H1 (cell line): ENCODE results near the gene ZNF200. TPM values are rescaled to one million over a fixed set of nuclear protein-coding genes. Genes with fewer than 3 reads are reported as not detected.
A peak's percentile ranks its signal among the peaks of the same experiment; 100 is the strongest.
"Not testable (repeated sequence)": the region's sequence is repeated elsewhere in the genome, so short reads cannot be mapped to it uniquely, and the experiment has no call there.

ENCODE experiments used
- CTCF ChIA-PET: fragments of 300-600 bp; sonication (Branson Sonifier 250); formaldehyde crosslinking; loops from one replicate; lab custom pipeline; 2021; ENCODE audit not compliant: partially characterized antibody; lab: Charles Lee
- POLR2A ChIA-PET: fragments of 300-600 bp; sonication (Branson Sonifier 250); formaldehyde crosslinking; loops from one replicate; lab custom pipeline; 2021; ENCODE audit warnings: inconsistent platforms; ENCODE audit not compliant: partially characterized antibody; lab: Charles Lee
- DNase-seq, 2 experiments: peaks; one replicate each; pipeline versions ENCODE4 v3.0.0 to v3.0.0-alpha.2; 2010 to 2022; ENCODE audit warnings: low spot score in 2 of 2, low read depth in 1 of 2, mixed read lengths in 1 of 2
- FAIRE-seq: peaks from 2 replicates; lab custom pipeline; 2011; peaks lifted over from hg19 to GRCh38; lab: Jason Lieb, UNC
- H2AFZ ChIP-seq: 2 replicates; pipeline ENCODE4 v1.8.1; 2012; ENCODE audit warnings: low read length, inconsistent platforms
- H2AK5ac ChIP-seq: 2 replicates; pipeline ENCODE4 v1.6.1; 2013; ENCODE audit warnings: low read depth, low read length
- H2BK120ac ChIP-seq: replicated peaks from 2 replicates; pipeline ENCODE3; 2013; ENCODE audit warnings: low read depth, low read length, inconsistent platforms
- H2BK12ac ChIP-seq: 2 replicates; pipeline ENCODE4 v1.6.1; 2013; ENCODE audit warnings: low read depth, low read length
- H2BK15ac ChIP-seq: 2 replicates; pipeline ENCODE4 v1.6.1; 2013; ENCODE audit warnings: low read length
- H2BK20ac ChIP-seq: 2 replicates; pipeline ENCODE4 v1.6.1; 2013; ENCODE audit warnings: low read length
- H2BK5ac ChIP-seq: 2 replicates; pipeline ENCODE4 v1.6.1; 2013; ENCODE audit warnings: low read depth, low read length
- H3K14ac ChIP-seq: 2 replicates; pipeline ENCODE4 v1.6.1; 2013; ENCODE audit warnings: inconsistent platforms; ENCODE audit not compliant: insufficient read length
- H3K18ac ChIP-seq: 2 replicates; pipeline ENCODE4 v1.6.1; 2013; ENCODE audit warnings: low read length; ENCODE audit errors: extremely low read depth
- H3K23ac ChIP-seq: 2 replicates; pipeline ENCODE4 v1.6.1; 2013; ENCODE audit warnings: inconsistent platforms; ENCODE audit not compliant: insufficient read length
- H3K23me2 ChIP-seq: 2 replicates; pipeline ENCODE4 v1.6.1; 2013; ENCODE audit warnings: low read depth, low read length
- H3K27ac ChIP-seq: 2 replicates; pipeline ENCODE4 v1.6.1; 2011; ENCODE audit warnings: low read depth, low read length, inconsistent platforms
- H3K27me3 ChIP-seq, 4 experiments: replicated peaks in 1 of 4; 1 replicate in 1 of 4; 2 replicates in 3 of 4; pipeline versions ENCODE4 v1.6.1 to v1.8.1; 2011 to 2013; ENCODE audit warnings: low read length in 3 of 4, mild to moderate bottlenecking in 3 of 4, inconsistent platforms in 2 of 4, mixed read lengths in 2 of 4, moderate library complexity in 1 of 4; ENCODE audit not compliant: control insufficient read depth in 3 of 4, insufficient read depth in 3 of 4; ENCODE audit errors: extremely low read depth in 1 of 4
- H3K36me3 ChIP-seq, 4 experiments: 2 replicates each; pipeline versions ENCODE4 v1.6.1 to v1.8.1; 2011 to 2013; ENCODE audit warnings: mild to moderate bottlenecking in 4 of 4, low read length in 3 of 4, moderate library complexity in 2 of 4, control low read depth in 1 of 4, inconsistent platforms in 1 of 4; ENCODE audit not compliant: insufficient read depth in 4 of 4, control insufficient read depth in 2 of 4
- H3K4ac ChIP-seq: replicated peaks from 2 replicates; pipeline ENCODE3; 2013; ENCODE audit warnings: low read length, low read depth, mixed read lengths, inconsistent platforms; ENCODE audit not compliant: insufficient read length
- H3K4me1 ChIP-seq, 4 experiments: replicated peaks in 1 of 4; 1 replicate in 1 of 4; 2 replicates in 3 of 4; pipeline versions ENCODE4 v1.6.1 to v1.8.1; 2011 to 2013; ENCODE audit warnings: low read length in 3 of 4, inconsistent platforms in 2 of 4, mixed read lengths in 1 of 4; ENCODE audit not compliant: insufficient read depth in 4 of 4, control insufficient read depth in 3 of 4
- H3K4me2 ChIP-seq, 2 experiments: 2 replicates each; pipeline versions ENCODE4 v1.6.1 to v1.8.1; 2011 to 2013; ENCODE audit warnings: low read depth in 2 of 2, low read length in 2 of 2, control low read depth in 1 of 2, inconsistent platforms in 1 of 2, mild to moderate bottlenecking in 1 of 2; ENCODE audit not compliant: insufficient read depth in 1 of 2
- H3K4me3 ChIP-seq, 4 experiments: fragments of 200-600, 300-600 bp in 1 of 4; sonication (generic), shearing (Covaris generic), sonication (Bioruptor Twin) in 1 of 4; 2 replicates each; pipeline versions ENCODE4 v1.5.1 to v1.8.1; 2011 to 2016; ENCODE audit warnings: low read length in 4 of 4, low read depth in 3 of 4, control low read depth in 2 of 4, inconsistent platforms in 2 of 4, mild to moderate bottlenecking in 2 of 4, mixed read lengths in 1 of 4, moderate library complexity in 1 of 4; ENCODE audit not compliant: insufficient read depth in 2 of 4; ENCODE audit errors: extremely low read depth in 1 of 4
- H3K56ac ChIP-seq: replicated peaks from 2 replicates; pipeline ENCODE3; 2013; ENCODE audit warnings: low read depth, mild to moderate bottlenecking, mixed read lengths, low read length, inconsistent platforms; ENCODE audit not compliant: insufficient read length
- H3K79me1 ChIP-seq: 2 replicates; pipeline ENCODE4 v1.6.1; 2013; ENCODE audit warnings: low read depth, low read length, control low read depth
- H3K79me2 ChIP-seq, 2 experiments: 2 replicates each; pipeline versions ENCODE4 v1.6.1 to v1.8.1; 2012 to 2013; ENCODE audit warnings: low read length in 2 of 2, mild to moderate bottlenecking in 2 of 2, inconsistent platforms in 1 of 2; ENCODE audit not compliant: insufficient read depth in 2 of 2, control insufficient read depth in 1 of 2
- H3K9ac ChIP-seq, 4 experiments: replicated peaks in 1 of 4; 1 replicate in 1 of 4; 2 replicates in 3 of 4; pipeline versions ENCODE4 v1.6.1 to v1.8.1; 2011 to 2013; ENCODE audit warnings: low read depth in 3 of 4, low read length in 3 of 4, control low read depth in 2 of 4, mild to moderate bottlenecking in 2 of 4, moderate library complexity in 2 of 4, inconsistent platforms in 1 of 4; ENCODE audit errors: extremely low read depth in 1 of 4
- H3K9me3 ChIP-seq, 2 experiments: 2 replicates each; pipeline versions ENCODE4 v1.6.1 to v1.8.1; 2012 to 2013; ENCODE audit warnings: mild to moderate bottlenecking in 2 of 2, moderate library complexity in 2 of 2, control low read depth in 1 of 2, inconsistent platforms in 1 of 2, low read depth in 1 of 2, low read length in 1 of 2, mixed read lengths in 1 of 2; ENCODE audit not compliant: insufficient read depth in 2 of 2
- H4K20me1 ChIP-seq, 2 experiments: replicated peaks in 1 of 2; 2 replicates each; pipeline versions ENCODE3 to v1.8.1; 2011 to 2013; ENCODE audit warnings: inconsistent platforms in 2 of 2, low read length in 2 of 2, mild to moderate bottlenecking in 1 of 2; ENCODE audit not compliant: insufficient read depth in 2 of 2, control insufficient read depth in 1 of 2
- H4K5ac ChIP-seq: 2 replicates; pipeline ENCODE4 v1.6.1; 2013; ENCODE audit warnings: low read length, low read depth, mixed read lengths, inconsistent platforms; ENCODE audit not compliant: insufficient read length
- H4K8ac ChIP-seq: 2 replicates; pipeline ENCODE4 v1.8.0; 2013; ENCODE audit warnings: mild to moderate bottlenecking, moderate library complexity, low read length, inconsistent platforms; ENCODE audit not compliant: insufficient read depth; ENCODE audit errors: extremely low read depth
- H4K91ac ChIP-seq: replicated peaks from 2 replicates; pipeline ENCODE3; 2013; ENCODE audit warnings: low read length, mixed read lengths, inconsistent platforms; ENCODE audit not compliant: insufficient read length
- EP300 ChIP-seq, 2 experiments: IDR thresholded peaks; 1 replicate in 1 of 2; 2 replicates in 1 of 2; pipeline ENCODE4 v1.6.1; 2011 to 2012; ENCODE audit warnings: low read depth in 2 of 2, low read length in 2 of 2, mild to moderate bottlenecking in 2 of 2, borderline replicate concordance in 1 of 2, inconsistent platforms in 1 of 2, moderate library complexity in 1 of 2
- WGBS, 2 experiments: shearing (Covaris generic) in 1 of 2; methylation state at CpG; one replicate each; pipeline versions ENCODE4 v1.1.6 to v1.1.7; 2013 to 2015; ENCODE audit warnings: low lambda C conversion rate in 2 of 2, mixed read lengths in 2 of 2, inconsistent platforms in 1 of 2, low coverage in 1 of 2, missing lambda C conversion rate in 1 of 2; ENCODE audit not compliant: insufficient replicate concordance in 2 of 2, insufficient coverage in 1 of 2, insufficient read length in 1 of 2; ENCODE audit errors: extremely low coverage in 1 of 2, missing lambda C conversion rate in 1 of 2; 5-methylcytosine and 5-hydroxymethylcytosine counted together
- polyA plus RNA-seq, 7 experiments: library from polyadenylated mRNA; depleted of rRNA in 3 of 7; stranded (reverse) in 5 of 7; unstranded in 2 of 7; fragments of >200 nt in 5 of 7; fragments of 200-250 nt in 2 of 7; gene quantifications; 1 replicate in 5 of 7; 2 replicates in 1 of 7; 4 replicates in 1 of 7; pipeline versions ENCODE4 v1.2.1 to v1.2.3, GENCODE V29; 2011 to 2013; ENCODE audit warnings: missing spikeins in 2 of 7, mixed read lengths in 2 of 7
- total RNA-seq: library from RNA; stranded (reverse); fragmentation: NEBNext Ultra II Directional; extraction: Animal tissue kit (Norgen Biotek cat#: 25700); gene quantifications from 2 replicates; pipeline ENCODE4 v1.2.1, GENCODE V29; 2021

The ZNF200 gene
- total and polyA plus RNA-seq, 2 of the 8 experiments (the other 6 are each of a cell fraction or from before 2014, with no cell fraction given) = 2.7 to 9.9 TPM

GRCh38 chr16:3205939-3206338, 29.0 kb downstream of the ZNF200 start:
- H3K79me1 ChIP-seq, H3K27me3 ChIP-seq, H3K23me2 ChIP-seq, H4K5ac ChIP-seq, H3K79me2 ChIP-seq, H3K27ac ChIP-seq, H4K20me1 ChIP-seq, H3K14ac ChIP-seq, FAIRE-seq, H2BK12ac ChIP-seq, H4K91ac ChIP-seq, H2BK120ac ChIP-seq, H2AK5ac ChIP-seq, H3K56ac ChIP-seq, H3K36me3 ChIP-seq, H3K9ac ChIP-seq, CTCF ChIA-PET, H3K18ac ChIP-seq, H3K4ac ChIP-seq, H2BK5ac ChIP-seq, DNase-seq, H2BK20ac ChIP-seq, H2BK15ac ChIP-seq, H3K4me3 ChIP-seq, H3K23ac ChIP-seq: not testable (repeated sequence)
- 69% methylated on average over 3 of the region's 3 CpGs; no CpG with 5 or more reads in 1 of the 2 experiments for WGBS, 2 experiments
- H3K9me3 ChIP-seq = peaks cover 28 to 40% of the 10 kb centered on the region in 2 experiments
- TF ChIP-seq EP300 (IDR thresholded peaks at IDR 0.05; ENCODE audit: borderline replicate concordance in 1 of 2, low read depth in 2 of 2, low read length in 2 of 2) = peak in 1 of 2 experiments; percentile 72; a peak in 1 of 3 replicates
- TF ChIP-seq, all 59 proteins: peak for 1; not testable (repeated sequence) for 58
- H4K8ac ChIP-seq, H3K4me2 ChIP-seq, POLR2A ChIA-PET, H2AFZ ChIP-seq, H3K4me1 ChIP-seq: not testable (repeated sequence)
